Gastroesophageal sphincter (tissue), 4 donors: Measurements from ENCODE around the gene CPXM2. TPM values are rescaled to one million over a fixed set of nuclear protein-coding genes. Genes with fewer than 3 reads are reported as not detected.

Source experiments
- ATAC-seq: fragments of 150-250 bp; one replicate; pipeline ENCODE4 v1.9.1; 2016; ENCODE audit warnings: mild to moderate bottlenecking, moderate library complexity
- H3K27ac ChIP-seq, 4 donors: fragments of 200-600 bp; sonication (generic) in 3 of 4; 1 replicate in 3 of 4; 2 replicates in 1 of 4; pipeline ENCODE4 v1.5.1; 2016 to 2019
- H3K27me3 ChIP-seq: fragments of 200-600 bp; sonication (generic); one replicate; pipeline ENCODE4 v1.5.1; 2019
- H3K36me3 ChIP-seq, 2 donors: fragments of 200-600 bp; sonication (generic); one replicate each; pipeline ENCODE4 v1.5.1; 2019; ENCODE audit warnings: control low read depth in 1 of 2
- H3K4me1 ChIP-seq, 3 donors: fragments of 200-600 bp; sonication (generic); 1 replicate in 2 of 3; 2 replicates in 1 of 3; pipeline ENCODE4 v1.5.1; 2016 to 2019; ENCODE audit warnings: control low read depth in 2 of 3
- H3K4me3 ChIP-seq, 2 donors: fragments of 200-600 bp; sonication (generic); one replicate each; pipeline ENCODE4 v1.5.1; 2019; ENCODE audit warnings: mild to moderate bottlenecking in 1 of 2, moderate library complexity in 1 of 2
- H3K9me3 ChIP-seq, 3 donors: fragments of 200-600 bp; sonication (generic); one replicate each; pipeline ENCODE4 v1.5.1; 2017 to 2019; ENCODE audit warnings: control low read depth in 2 of 3
- EP300 ChIP-seq: sonication (generic); formaldehyde crosslinking; IDR thresholded peaks from one replicate; pipeline ENCODE4 v1.6.1; 2017; ENCODE audit warnings: antibody characterized with exemption, mild to moderate bottlenecking
- POLR2A ChIP-seq, 2 donors: fragments of 450-650 bp; IDR thresholded peaks; one replicate each; pipeline ENCODE4 v1.6.1; 2017; ENCODE audit warnings: antibody characterized with exemption in 2 of 2, mild to moderate bottlenecking in 2 of 2, moderate library complexity in 1 of 2
- POLR2AphosphoS5 ChIP-seq: sonication (generic); formaldehyde crosslinking; IDR thresholded peaks from one replicate; pipeline ENCODE4 v1.6.1; 2017; ENCODE audit warnings: antibody characterized with exemption
- WGBS, 2 donors: methylation state at CpG; one replicate each; pipeline ENCODE4 v1.1.5; 2018; ENCODE audit warnings: low coverage in 1 of 2; 5-methylcytosine and 5-hydroxymethylcytosine counted together
- total RNA-seq, 4 donors: library from RNA; depleted of rRNA; stranded (reverse); fragments of >200 nt; gene quantifications; one replicate each; pipeline ENCODE4 v1.1.0, GENCODE V29; 2016
- TF ChIP-seq, protein P1 (sequence below), 4 experiments: fragments of 200-600 bp in 2 of 4; fragments of 450-650 bp in 2 of 4; sonication (generic) in 1 of 4; IDR thresholded peaks; one replicate each; pipeline ENCODE4 v1.5.1; 2017 to 2019; ENCODE audit warnings: antibody characterized with exemption in 4 of 4, mild to moderate bottlenecking in 2 of 4, moderate library complexity in 2 of 4

Gene CPXM2
- total RNA-seq, 4 donors from 2014 or later, result 57.1 to 165 (median 85.1) TPM

DNA sequence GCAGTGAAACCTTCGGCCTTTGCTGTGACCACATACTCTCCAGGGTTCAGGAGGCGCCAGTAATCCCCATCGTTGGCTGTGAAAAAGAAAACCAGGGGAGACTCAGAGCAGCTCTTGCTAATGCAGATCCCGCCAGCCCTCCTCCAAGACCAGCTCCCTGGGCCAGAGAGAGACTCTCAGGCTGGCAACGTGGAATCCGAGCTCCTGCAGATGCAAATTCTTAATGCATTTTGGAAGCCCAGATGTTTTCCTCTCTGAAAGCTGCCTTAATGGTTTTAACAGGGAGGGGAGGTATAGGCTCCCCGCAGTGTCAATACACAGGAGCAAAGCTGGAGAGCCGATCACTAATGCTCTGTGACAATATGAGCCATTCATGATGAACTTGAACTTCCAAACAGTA is 144.7 kb downstream of the CPXM2 start:
- Histone ChIP-seq H3K9me3 (no peaks in the 10 kb centered on the region), H3K27me3 (no peaks in the 10 kb centered on the region), H3K4me3 (no peak overlapping the region), H3K4me1 (peaks cover 0 to 25% (median 3%) of the 10 kb centered on the region in 3 donors), H3K27ac (no peak overlapping the region), H3K36me3 (peaks cover 0 to 45% of the 10 kb centered on the region in 2 donors)
- 68% methylated on average over 6 of the region's 8 CpGs; no CpG with 5 or more reads in 1 of the 2 donors for WGBS, 2 donors
- ATAC-seq, result no peak
- TF ChIP-seq, protein P1, sequence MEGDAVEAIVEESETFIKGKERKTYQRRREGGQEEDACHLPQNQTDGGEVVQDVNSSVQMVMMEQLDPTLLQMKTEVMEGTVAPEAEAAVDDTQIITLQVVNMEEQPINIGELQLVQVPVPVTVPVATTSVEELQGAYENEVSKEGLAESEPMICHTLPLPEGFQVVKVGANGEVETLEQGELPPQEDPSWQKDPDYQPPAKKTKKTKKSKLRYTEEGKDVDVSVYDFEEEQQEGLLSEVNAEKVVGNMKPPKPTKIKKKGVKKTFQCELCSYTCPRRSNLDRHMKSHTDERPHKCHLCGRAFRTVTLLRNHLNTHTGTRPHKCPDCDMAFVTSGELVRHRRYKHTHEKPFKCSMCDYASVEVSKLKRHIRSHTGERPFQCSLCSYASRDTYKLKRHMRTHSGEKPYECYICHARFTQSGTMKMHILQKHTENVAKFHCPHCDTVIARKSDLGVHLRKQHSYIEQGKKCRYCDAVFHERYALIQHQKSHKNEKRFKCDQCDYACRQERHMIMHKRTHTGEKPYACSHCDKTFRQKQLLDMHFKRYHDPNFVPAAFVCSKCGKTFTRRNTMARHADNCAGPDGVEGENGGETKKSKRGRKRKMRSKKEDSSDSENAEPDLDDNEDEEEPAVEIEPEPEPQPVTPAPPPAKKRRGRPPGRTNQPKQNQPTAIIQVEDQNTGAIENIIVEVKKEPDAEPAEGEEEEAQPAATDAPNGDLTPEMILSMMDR (IDR thresholded peaks at IDR 0.05), result no peak
- no peak for TF ChIP-seq POLR2AphosphoS5
- TF ChIP-seq EP300, result no peak
- TF ChIP-seq POLR2A (IDR thresholded peaks at IDR 0.05), result no peak

DNA sequence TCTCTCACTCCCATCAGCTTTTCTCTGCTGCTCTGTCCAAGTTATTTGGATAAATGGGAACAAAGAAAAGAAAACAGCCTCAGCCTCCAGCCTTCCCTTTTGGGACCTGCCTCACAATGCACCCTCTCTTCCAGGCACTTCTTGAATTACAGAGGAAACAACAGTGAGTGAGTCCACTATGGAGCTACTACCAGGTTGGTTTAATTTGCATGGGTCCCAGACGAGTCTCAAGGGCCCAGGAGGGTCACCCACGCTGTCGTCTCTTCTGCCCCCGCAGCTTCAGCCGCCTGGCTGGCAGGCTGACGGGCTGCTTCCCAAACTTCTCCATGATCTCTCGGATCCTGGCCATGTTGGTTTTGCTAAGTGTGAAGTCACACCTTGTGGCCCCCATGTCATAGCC is 145.1 kb downstream of the CPXM2 start:
- no peak for ATAC-seq
- Histone ChIP-seq H3K27ac (no peak overlapping the region), H3K4me1 (peaks cover 0 to 25% (median 3%) of the 10 kb centered on the region in 3 donors), H3K4me3 (no peak overlapping the region), H3K9me3 (no peaks in the 10 kb centered on the region), H3K27me3 (no peaks in the 10 kb centered on the region), H3K36me3 (peaks cover 0 to 44% of the 10 kb centered on the region in 2 donors)
- TF ChIP-seq EP300 (no peak), POLR2AphosphoS5 (no peak), POLR2A (IDR thresholded peaks at IDR 0.05) (no peak)
- TF ChIP-seq, protein P1 (IDR thresholded peaks at IDR 0.05), result no peak
- WGBS, 2 donors, result no CpG with 5 or more reads among the region's 7 CpGs

DNA sequence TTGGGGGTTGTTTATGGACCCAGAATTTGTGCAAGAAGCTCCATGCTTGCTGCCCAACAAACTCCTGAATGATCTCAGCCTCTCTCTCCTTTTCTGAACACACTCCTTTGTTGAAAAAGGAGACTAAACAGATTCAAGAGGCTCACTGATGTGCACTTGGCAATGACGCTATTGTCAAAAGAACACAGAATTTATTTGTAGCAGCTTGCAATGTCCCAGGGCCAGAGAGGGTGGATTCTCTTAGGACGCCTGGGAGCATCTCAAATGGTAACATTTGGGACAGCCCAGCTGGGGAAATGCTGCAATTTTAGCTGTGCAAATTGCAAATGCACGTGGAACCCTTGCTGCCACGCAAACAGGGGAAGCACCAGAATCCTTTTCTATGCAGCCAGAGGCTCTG is 145.5 kb downstream of the CPXM2 start:
- no peak for ATAC-seq
- H3K4me1 ChIP-seq, result peaks cover 0 to 25% (median 3%) of the 10 kb centered on the region in 3 donors
- no peaks in the 10 kb centered on the region for H3K27me3 ChIP-seq
- no peak overlapping the region for H3K4me3 ChIP-seq
- TF ChIP-seq POLR2AphosphoS5, result no peak
- TF ChIP-seq, protein P1 (IDR thresholded peaks at IDR 0.05), result no peak
- no peak for TF ChIP-seq POLR2A (IDR thresholded peaks at IDR 0.05)
- no peak for TF ChIP-seq EP300
- peaks cover 0 to 39% of the 10 kb centered on the region in 2 donors for H3K36me3 ChIP-seq
- no peaks in the 10 kb centered on the region for H3K9me3 ChIP-seq
- H3K27ac ChIP-seq, result no peak overlapping the region
- 20 to 47% methylated on average over 4 of the region's 4 CpGs for WGBS, 2 donors

DNA sequence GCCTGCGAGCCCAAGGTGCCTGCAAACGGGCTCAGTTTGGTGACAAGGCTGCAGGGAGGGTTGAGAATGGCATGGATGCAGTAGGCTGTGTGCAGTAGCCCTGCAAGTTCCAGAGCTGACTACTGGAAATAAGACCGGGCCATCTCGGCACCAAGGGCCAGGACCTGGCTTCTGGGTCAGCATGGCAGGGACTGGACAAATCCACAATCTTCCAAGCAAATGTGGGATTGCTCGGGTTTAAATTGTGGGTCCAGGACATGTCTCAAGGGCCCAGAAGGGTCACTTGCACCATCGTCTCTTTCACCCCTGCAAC is 147.4 kb downstream of the CPXM2 start:
- Histone ChIP-seq H3K36me3 (peaks cover 0 to 28% of the 10 kb centered on the region in 2 donors), H3K4me1 (peaks cover 0 to 25% (median 3%) of the 10 kb centered on the region in 3 donors), H3K4me3 (no peak overlapping the region), H3K27ac (no peak overlapping the region), H3K27me3 (no peaks in the 10 kb centered on the region), H3K9me3 (no peaks in the 10 kb centered on the region)
- no peak for TF ChIP-seq POLR2AphosphoS5
- TF ChIP-seq POLR2A (IDR thresholded peaks at IDR 0.05), result no peak
- TF ChIP-seq EP300, result no peak
- TF ChIP-seq, protein P1 (IDR thresholded peaks at IDR 0.05), result no peak
- 85% methylated on average over 6 of the region's 6 CpGs; no CpG with 5 or more reads in 1 of the 2 donors for WGBS, 2 donors
- no peak for ATAC-seq

DNA sequence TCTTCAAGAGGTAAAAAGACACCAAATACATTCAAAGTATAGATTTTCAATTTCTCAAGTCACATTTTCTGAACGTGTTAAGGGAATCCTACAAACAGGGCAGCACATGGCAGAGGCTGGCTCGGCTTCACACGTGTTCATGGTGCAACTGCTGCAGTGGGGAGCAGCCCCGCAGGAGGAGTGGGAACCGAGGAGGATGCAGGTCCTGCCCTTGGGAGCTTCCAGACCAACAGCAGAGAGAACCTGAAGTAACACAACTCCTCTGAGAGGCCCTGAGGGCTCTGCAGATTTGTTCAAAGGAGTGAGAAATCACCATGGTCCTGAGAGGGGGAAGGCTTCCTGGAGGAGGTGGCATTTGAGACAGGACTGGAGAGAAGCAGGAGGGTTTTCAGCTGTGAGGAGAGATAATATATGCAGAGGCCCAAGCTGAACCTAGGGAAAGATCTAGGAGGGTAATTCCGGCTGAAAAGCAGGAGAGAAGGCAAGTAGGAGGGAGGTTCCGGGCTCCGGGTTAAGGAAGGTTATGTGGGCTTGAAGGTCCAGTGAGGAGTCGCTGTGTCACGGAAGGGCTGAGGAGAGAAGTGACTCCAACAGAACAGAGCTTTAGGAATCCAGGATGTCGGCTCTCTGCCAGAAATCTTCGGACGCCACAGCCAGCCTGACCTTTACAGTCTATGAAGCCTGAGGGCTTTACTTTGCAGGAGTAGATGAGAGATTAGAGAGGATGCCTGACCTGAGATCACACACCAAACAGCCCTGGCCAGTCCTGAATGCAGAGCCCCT is 148.0 kb downstream of the CPXM2 start:
- TF ChIP-seq, protein P1 (IDR thresholded peaks at IDR 0.05), result no peak
- TF ChIP-seq POLR2AphosphoS5 (peak; percentile 29), POLR2A (IDR thresholded peaks at IDR 0.05) (no peak), EP300 (no peak)
- WGBS, 2 donors, result 17 to 47% methylated on average over 8 to 9 of the region's 13 CpGs

More for the DNA sequence above, 148.0 kb downstream of the CPXM2 start:
- H3K27me3 ChIP-seq, result no peaks in the 10 kb centered on the region
- peaks cover 0 to 25% (median 3%) of the 10 kb centered on the region in 3 donors for H3K4me1 ChIP-seq
- H3K4me3 ChIP-seq, result no peak overlapping the region
- H3K27ac ChIP-seq, result peak overlapping the region in 1 of 4 donors; percentile 51
- ATAC-seq, result peak; percentile 56
- no peaks in the 10 kb centered on the region for H3K9me3 ChIP-seq
- H3K36me3 ChIP-seq, result peaks cover 0 to 23% of the 10 kb centered on the region in 2 donors
